Astrocyte (in vitro differentiated cells and primary cell): ENCODE measurements around the gene ADH7.

Source experiments
- CTCF ChIP-seq: IDR thresholded peaks from 2 replicates; pipeline ENCODE4 v1.5.1; 2011; ENCODE audit warnings: low read depth, mild to moderate bottlenecking, inconsistent platforms, low read length, moderate library complexity; ENCODE audit not compliant: insufficient read depth
- EZH2 ChIP-seq: IDR thresholded peaks from 2 replicates; pipeline ENCODE4 v1.6.1; 2012; ENCODE audit warnings: mild to moderate bottlenecking, low read length, inconsistent platforms; ENCODE audit not compliant: insufficient read depth

GRCh38 chr4:99483636-99484035, 48.5 kb upstream of the ADH7 start:
- TF ChIP-seq CTCF (no peak), EZH2 (no peak)
